ENCODE data around the gene MAP3K3. TPM values are rescaled to one million over a fixed set of nuclear protein-coding genes. Genes with fewer than 3 reads are reported as not detected.

Gene MAP3K3
- total and polyA plus RNA-seq, 10 of the 15 experiments (the other 5 are each of a cell fraction or from before 2014, with no cell fraction given), result 1.6 to 24.1 (median 15.0) TPM

- TF ChIP-seq IRF3 (IDR thresholded peaks at IDR 0.05), result no peak
Measured at GRCh38 chr17:63679214-63679613, 57.0 kb downstream of the MAP3K3 start (continued).

- ChIA-PET RAD21 (ENCODE audit: unreplicated experiment) (no interaction called here), SMC1A (ENCODE audit: uncharacterized antibody, unreplicated experiment) (interaction anchor here (0.6 to 1.5 kb wide), 2 partner anchors 15 to 54 kb away, joined by 3 to 4 read pairs; no protein-coding TSS in a partner anchor), POLR2A (interaction anchor here (0.8 to 2.1 kb wide), 2 partner anchors 10 to 160 kb away, joined by 3 to 5 read pairs; no protein-coding TSS in a partner anchor), CTCF (interaction anchor here (0.6 to 1.2 kb wide), 4 partner anchors 14 to 69 kb away, joined by 3 to 4 read pairs (median 3); no protein-coding TSS in a partner anchor)
- Histone ChIP-seq H4K20me1 (ENCODE audit: control insufficient read depth, insufficient read depth) (no peaks in the 10 kb centered on the region), H3K79me2 (ENCODE audit: control insufficient read depth, insufficient read depth, low read length) (no peaks in the 10 kb centered on the region), H3K4me3 (no peak overlapping the region), H3K4me2 (ENCODE audit: control insufficient read depth, insufficient read depth) (no peak overlapping the region), H3K36me3 (ENCODE audit: control insufficient read depth in 2 of 2, insufficient read depth in 2 of 2, low read length in 1 of 2) (peaks cover 2 to 12% of the 10 kb centered on the region in 2 experiments), H3K4me1 (ENCODE audit: control insufficient read depth, insufficient read depth, low read length) (no peaks in the 10 kb centered on the region), H3K9me3 (replicated peaks; ENCODE audit: control insufficient read depth, insufficient read depth, low read length) (no peaks in the 10 kb centered on the region), H3K9ac (ENCODE audit: control insufficient read depth, insufficient read depth, low read length) (no peak overlapping the region), H3K27ac (ENCODE audit: control insufficient read depth, insufficient read depth) (no peak overlapping the region), H3K27me3 (replicated peaks in 1 of 2; ENCODE audit: control insufficient read depth in 2 of 2, insufficient read depth in 2 of 2, low read length in 1 of 2) (no peaks in the 10 kb centered on the region), H2AFZ (ENCODE audit: control insufficient read depth, low read depth, low read length) (no peak overlapping the region)
- ATAC-seq (no peak), FAIRE-seq (no peak), DNase-seq (ENCODE audit: low read depth, low spot score) (no peak)
- TF ChIP-seq ZSCAN29 (IDR thresholded peaks at IDR 0.05) (no peak), HDAC2 (IDR thresholded peaks at IDR 0.05) (no peak), ZNF622 (IDR thresholded peaks at IDR 0.05) (no peak), ZBTB40 (IDR thresholded peaks at IDR 0.05; ENCODE audit: borderline replicate concordance) (no peak), KLF5 (IDR thresholded peaks at IDR 0.05; ENCODE audit: partially characterized antibody) (no peak), IKZF2 (IDR thresholded peaks at IDR 0.05) (no peak), NKRF (conservative IDR thresholded peaks at IDR 0.05) (no peak), HDAC6 (IDR thresholded peaks at IDR 0.05; ENCODE audit: unreplicated experiment) (no peak), HSF1 (IDR thresholded peaks at IDR 0.05; ENCODE audit: low read depth, low read length) (no peak), MAX (IDR thresholded peaks at IDR 0.05; ENCODE audit: low read depth, low read length) (no peak)
- in situ Hi-C loops (cut with MboI) (no loop called here), intact Hi-C loops (cut with micrococcal nuclease; ENCODE audit: unreplicated experiment) (no loop called here)
- WGBS (ENCODE audit: insufficient coverage, insufficient replicate concordance, low lambda C conversion rate, missing lambda C conversion rate), result 92% methylated on average over 1 of the region's 1 CpG
- no TSS peak for BruUV-seq (replicated peaks)
Measured at GRCh38 chr17:63680700-63681099, 58.5 kb downstream of the MAP3K3 start.

Data from GM12878 (cell line).